Endothelial cell of umbilical vein (primary cell): ENCODE measurements around the gene STK32C. TPM values are rescaled to one million over a fixed set of nuclear protein-coding genes. Genes with fewer than 3 reads are reported as not detected.

Source experiments
- BruUV-seq: library from RNA; stranded (reverse); fragments of 400-500 nt; replicated peaks from 2 replicates; lab custom pipeline; 2021; lab: Mats Ljungman, UMichigan
- CTCF ChIA-PET: fragments of 300-600, 350-600 bp; sonication (Branson Sonifier 250); formaldehyde crosslinking; loops from one replicate; lab custom pipeline; 2021; ENCODE audit warnings: antibody characterized with exemption, inconsistent platforms; lab: Charles Lee
- POLR2A ChIA-PET: fragments of 300-600, 350-600 bp; sonication (Branson Sonifier 250); formaldehyde crosslinking; loops from one replicate; lab custom pipeline; 2021; ENCODE audit warnings: antibody characterized with exemption, inconsistent platforms; lab: Charles Lee
- DNase-seq: peaks from one replicate; pipeline ENCODE4 v3.0.0-alpha.2; 2011; ENCODE audit warnings: low read depth, low spot score
- FAIRE-seq: peaks from 2 replicates; lab custom pipeline; 2011; peaks lifted over from hg19 to GRCh38; lab: Jason Lieb, UNC
- H2AFZ ChIP-seq: 2 replicates; pipeline ENCODE4 v1.6.0; 2012; ENCODE audit warnings: low read depth, low read length, control low read depth, inconsistent platforms
- H3K27ac ChIP-seq: 2 replicates; pipeline ENCODE4 v1.5.1; 2011; ENCODE audit warnings: low read depth, mild to moderate bottlenecking, control low read depth, low read length, moderate library complexity; ENCODE audit not compliant: insufficient read depth
- H3K27me3 ChIP-seq, 2 experiments: 2 replicates each; pipeline versions ENCODE4 v1.6.0 to v1.6.1; 2011; ENCODE audit warnings: low read length in 2 of 2, mixed read lengths in 1 of 2; ENCODE audit not compliant: control insufficient read depth in 2 of 2, insufficient read depth in 2 of 2
- H3K36me3 ChIP-seq, 2 experiments: 2 replicates in 1 of 2; 3 replicates in 1 of 2; pipeline ENCODE4 v1.5.1; 2011; ENCODE audit warnings: low read length in 2 of 2, mild to moderate bottlenecking in 1 of 2, moderate library complexity in 1 of 2; ENCODE audit not compliant: control insufficient read depth in 2 of 2, insufficient read depth in 2 of 2; ENCODE audit errors: extremely low read depth in 1 of 2
- H3K4me1 ChIP-seq: 3 replicates; pipeline ENCODE4 v1.5.1; 2011; ENCODE audit warnings: mild to moderate bottlenecking, low read length; ENCODE audit not compliant: control insufficient read depth, insufficient read depth; ENCODE audit errors: extremely low read depth
- H3K4me2 ChIP-seq: 2 replicates; pipeline ENCODE4 v1.6.1; 2011; ENCODE audit warnings: low read length, control low read depth, mixed read lengths; ENCODE audit not compliant: insufficient read depth
- H3K4me3 ChIP-seq, 3 experiments: fragments of 200-600 bp in 1 of 3; sonication (generic), shearing (Covaris generic) in 1 of 3; replicated peaks in 1 of 3; 2 replicates each; pipeline ENCODE4 v1.5.1; 2011 to 2016; ENCODE audit warnings: control low read depth in 3 of 3, low read length in 3 of 3, mild to moderate bottlenecking in 2 of 3, inconsistent platforms in 1 of 3, low read depth in 1 of 3, moderate library complexity in 1 of 3; ENCODE audit not compliant: insufficient read depth in 1 of 3
- H3K79me2 ChIP-seq: 2 replicates; pipeline ENCODE4 v1.6.0; 2012; ENCODE audit warnings: low read length, inconsistent platforms; ENCODE audit not compliant: control insufficient read depth, insufficient read depth
- H3K9ac ChIP-seq: replicated peaks from 2 replicates; pipeline ENCODE3; 2011; ENCODE audit warnings: low read length, control low read depth; ENCODE audit not compliant: insufficient read depth; ENCODE audit errors: extremely low read depth
- H3K9me1 ChIP-seq: replicated peaks from 3 replicates; pipeline ENCODE4 v1.6.0; 2011; ENCODE audit warnings: mild to moderate bottlenecking, low read length; ENCODE audit not compliant: control insufficient read depth, insufficient read depth; ENCODE audit errors: extremely low read depth
- H3K9me3 ChIP-seq: replicated peaks from 2 replicates; pipeline ENCODE4 v1.5.1; 2012; ENCODE audit warnings: low read length, inconsistent platforms; ENCODE audit not compliant: control insufficient read depth, insufficient read depth
- H4K20me1 ChIP-seq: replicated peaks from 2 replicates; pipeline ENCODE3; 2011; ENCODE audit warnings: mild to moderate bottlenecking, low read length; ENCODE audit not compliant: control insufficient read depth, insufficient read depth; ENCODE audit errors: extremely low read depth
- EZH2 ChIP-seq: IDR thresholded peaks from 2 replicates; pipeline ENCODE4 v1.6.1; 2012; ENCODE audit warnings: borderline replicate concordance, low read depth, mild to moderate bottlenecking, moderate library complexity, low read length, inconsistent platforms; ENCODE audit not compliant: severe bottlenecking
- FOS ChIP-seq: IDR thresholded peaks from 2 replicates; pipeline ENCODE4 v1.6.1; 2011; ENCODE audit warnings: mild to moderate bottlenecking, low read length, moderate library complexity, borderline replicate concordance; ENCODE audit not compliant: insufficient read depth
- GATA2 ChIP-seq: IDR thresholded peaks from 2 replicates; pipeline ENCODE4 v1.7.0; 2011; ENCODE audit warnings: low read depth, mild to moderate bottlenecking, moderate library complexity, mixed read lengths, low read length; ENCODE audit not compliant: insufficient read length, insufficient read depth
- JUN ChIP-seq: IDR thresholded peaks from 2 replicates; pipeline ENCODE4 v1.6.1; 2011; ENCODE audit warnings: borderline replicate concordance, low read depth; ENCODE audit not compliant: insufficient read length, insufficient read depth
- MYC ChIP-seq: IDR thresholded peaks from one replicate; pipeline ENCODE4 v1.6.1; 2011; ENCODE audit warnings: mild to moderate bottlenecking, low read depth, low read length
- POLR2A ChIP-seq: IDR thresholded peaks from 2 replicates; pipeline ENCODE4 v1.6.1; 2012; ENCODE audit warnings: low read depth, mild to moderate bottlenecking, control low read depth, low read length
- POLR2AphosphoS5 ChIP-seq: IDR thresholded peaks from 2 replicates; pipeline ENCODE4 v1.6.1; 2012; ENCODE audit warnings: low read depth, mild to moderate bottlenecking, control low read depth, low read length, moderate library complexity; ENCODE audit not compliant: insufficient read depth
- dilution Hi-C: fragments of 300-500 bp; cut with MboI; formaldehyde crosslinking; loops from one replicate; pipeline ENCODE4 v1.15.0; 2019; ENCODE audit warnings: low sequenced_read_pairs; ENCODE audit not compliant: extremely low pct_ligation_motif_present
- intact Hi-C: fragments of 100-400 bp; cut with micrococcal nuclease; formaldehyde crosslinking; loops from one replicate; pipeline ENCODE4 v1.10.0; 2022
- polyA plus RNA-seq, 4 experiments: library from polyadenylated mRNA; depleted of rRNA in 3 of 4; stranded (reverse) in 3 of 4; unstranded in 1 of 4; fragments of >200 nt; gene quantifications; 2 replicates each; pipeline versions ENCODE4 v1.2.1 to v1.2.3, GENCODE V29; 2011 to 2012; ENCODE audit warnings: missing spikeins in 1 of 4
- total RNA-seq: library from RNA; stranded (reverse); gene quantifications from 2 replicates; pipeline ENCODE4 v1.2.3, GENCODE V29; 2021
- TF ChIP-seq, protein P1 (sequence below): IDR thresholded peaks from 2 replicates; pipeline ENCODE4 v1.6.1; 2011; ENCODE audit not compliant: insufficient read depth, insufficient read length
- TF ChIP-seq, protein P2 (sequence below), 2 donors: IDR thresholded peaks; 1 replicate in 1 of 2; 2 replicates in 1 of 2; pipeline ENCODE4 v1.5.1; 2011; ENCODE audit warnings: low read length in 2 of 2, mild to moderate bottlenecking in 2 of 2, moderate library complexity in 2 of 2, control low read depth in 1 of 2, inconsistent platforms in 1 of 2, low read depth in 1 of 2; ENCODE audit not compliant: insufficient read depth in 1 of 2; ENCODE audit errors: extremely low read depth in 1 of 2

STK32C gene
- total and polyA plus RNA-seq, 2 donors (not counting 3 experiments of a cell fraction or from before 2014, with no cell fraction given), result 5.4 to 14.1 TPM

DNA sequence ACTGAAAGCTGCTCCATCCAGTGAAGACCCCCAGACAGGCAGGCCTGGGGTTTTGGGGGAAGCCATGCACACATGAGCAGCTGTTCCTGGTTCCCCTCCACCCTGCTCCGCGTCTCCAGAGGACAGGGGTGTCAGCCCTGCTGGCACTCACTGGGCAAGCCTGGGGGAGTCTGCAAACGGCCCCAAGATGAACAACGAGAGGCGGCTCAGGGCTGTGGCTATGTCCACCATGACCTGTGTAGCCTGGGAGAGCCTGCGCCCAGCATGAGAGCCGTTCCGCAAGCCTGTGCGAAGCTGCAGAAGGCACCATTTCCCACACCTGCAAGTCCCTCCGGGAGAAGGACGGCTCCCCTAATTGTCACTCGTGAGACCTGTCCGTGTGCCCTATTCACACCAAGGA is 61.5 kb downstream of the STK32C start:
- H3K9ac ChIP-seq, result no peak overlapping the region
- no peaks in the 10 kb centered on the region for H3K9me1 ChIP-seq
- no peak overlapping the region for H2AFZ ChIP-seq
- no TSS peak for BruUV-seq
- dilution Hi-C loops (no loop called here), intact Hi-C loops (no loop called here)
- CTCF ChIA-PET, result no interaction called here
- H3K4me2 ChIP-seq, result no peak overlapping the region
- FAIRE-seq (no peak), DNase-seq (no peak)
- H3K9me3 ChIP-seq, result no peaks in the 10 kb centered on the region
- no peaks in the 10 kb centered on the region for H4K20me1 ChIP-seq
- no peaks in the 10 kb centered on the region for H3K4me1 ChIP-seq
- H3K36me3 ChIP-seq, result no peaks in the 10 kb centered on the region
- H3K4me3 ChIP-seq, result no peak overlapping the region
- TF ChIP-seq, protein P1, sequence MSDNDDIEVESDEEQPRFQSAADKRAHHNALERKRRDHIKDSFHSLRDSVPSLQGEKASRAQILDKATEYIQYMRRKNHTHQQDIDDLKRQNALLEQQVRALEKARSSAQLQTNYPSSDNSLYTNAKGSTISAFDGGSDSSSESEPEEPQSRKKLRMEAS, result no peak
- TF ChIP-seq FOS (no peak), GATA2 (no peak), EZH2 (no peak), JUN (no peak), MYC (no peak), POLR2A (no peak), POLR2AphosphoS5 (no peak)
- TF ChIP-seq, protein P2, sequence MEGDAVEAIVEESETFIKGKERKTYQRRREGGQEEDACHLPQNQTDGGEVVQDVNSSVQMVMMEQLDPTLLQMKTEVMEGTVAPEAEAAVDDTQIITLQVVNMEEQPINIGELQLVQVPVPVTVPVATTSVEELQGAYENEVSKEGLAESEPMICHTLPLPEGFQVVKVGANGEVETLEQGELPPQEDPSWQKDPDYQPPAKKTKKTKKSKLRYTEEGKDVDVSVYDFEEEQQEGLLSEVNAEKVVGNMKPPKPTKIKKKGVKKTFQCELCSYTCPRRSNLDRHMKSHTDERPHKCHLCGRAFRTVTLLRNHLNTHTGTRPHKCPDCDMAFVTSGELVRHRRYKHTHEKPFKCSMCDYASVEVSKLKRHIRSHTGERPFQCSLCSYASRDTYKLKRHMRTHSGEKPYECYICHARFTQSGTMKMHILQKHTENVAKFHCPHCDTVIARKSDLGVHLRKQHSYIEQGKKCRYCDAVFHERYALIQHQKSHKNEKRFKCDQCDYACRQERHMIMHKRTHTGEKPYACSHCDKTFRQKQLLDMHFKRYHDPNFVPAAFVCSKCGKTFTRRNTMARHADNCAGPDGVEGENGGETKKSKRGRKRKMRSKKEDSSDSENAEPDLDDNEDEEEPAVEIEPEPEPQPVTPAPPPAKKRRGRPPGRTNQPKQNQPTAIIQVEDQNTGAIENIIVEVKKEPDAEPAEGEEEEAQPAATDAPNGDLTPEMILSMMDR (IDR thresholded peaks at IDR 0.05; ENCODE audit: extremely low read depth in 1 of 2, insufficient read depth in 1 of 2, low read depth in 1 of 2, low read length in 2 of 2), result no peak
- POLR2A ChIA-PET, result no interaction called here
- no peaks in the 10 kb centered on the region for H3K79me2 ChIP-seq
- H3K27me3 ChIP-seq, result no peaks in the 10 kb centered on the region
- H3K27ac ChIP-seq, result no peak overlapping the region
